Measurements from ENCODE around the gene FANCF. TPM values are rescaled to one million over a fixed set of nuclear protein-coding genes. Genes with fewer than 3 reads are reported as not detected.
"Not testable (repeated sequence)": the region's sequence is repeated elsewhere in the genome, so short reads cannot be mapped to it uniquely, and the experiment has no call there.

Gene FANCF
- total RNA-seq, 1 donor from 2014 or later: 7.0 TPM

- H3K4me3 Mint-ChIP-seq (ENCODE audit: unreplicated experiment): no peak overlapping the region
- H3K9me3 Mint-ChIP-seq (ENCODE audit: low read depth): no peaks in the 10 kb centered on the region
- no peaks in the 10 kb centered on the region for H3K36me3 Mint-ChIP-seq (ENCODE audit: low read depth)
- no peak for DNase-seq (ENCODE audit: low spot score)
- H3K27me3 Mint-ChIP-seq (ENCODE audit: low read depth): peaks cover 11% of the 10 kb centered on the region
- no peak overlapping the region for H3K27ac Mint-ChIP-seq (ENCODE audit: unreplicated experiment)
- H3K4me1 Mint-ChIP-seq (ENCODE audit: low read depth): no peaks in the 10 kb centered on the region
- no peak for TF ChIP-seq CTCF (IDR thresholded peaks at IDR 0.05)
These were observed 31.6 kb upstream of the FANCF start for GRCh38 chr11:22657101-22657694.

GRCh38 chr11:22656130-22656529, 30.5 kb upstream of the FANCF start:
- Mint-ChIP-seq H3K9me3 (ENCODE audit: low read depth) (peaks cover 4% of the 10 kb centered on the region), H3K4me3 (ENCODE audit: unreplicated experiment) (no peak overlapping the region), H3K27ac (ENCODE audit: unreplicated experiment) (no peak overlapping the region), H3K4me1 (ENCODE audit: low read depth) (no peaks in the 10 kb centered on the region), H3K36me3 (ENCODE audit: low read depth) (no peaks in the 10 kb centered on the region), H3K27me3 (ENCODE audit: low read depth) (peaks cover 11% of the 10 kb centered on the region)
- no peak for DNase-seq (ENCODE audit: low spot score)
- TF ChIP-seq CTCF (IDR thresholded peaks at IDR 0.05): no peak

GRCh38 chr11:22652346-22652745, 26.7 kb upstream of the FANCF start:
- not testable (repeated sequence) for H3K27ac Mint-ChIP-seq (ENCODE audit: unreplicated experiment); DNase-seq (ENCODE audit: low spot score); H3K4me1 Mint-ChIP-seq (ENCODE audit: low read depth); H3K36me3 Mint-ChIP-seq (ENCODE audit: low read depth); H3K4me3 Mint-ChIP-seq (ENCODE audit: unreplicated experiment); H3K9me3 Mint-ChIP-seq (ENCODE audit: low read depth); H3K27me3 Mint-ChIP-seq (ENCODE audit: low read depth)

- no peaks in the 10 kb centered on the region for H3K9me3 Mint-ChIP-seq (ENCODE audit: low read depth)
- no peaks in the 10 kb centered on the region for H3K27me3 Mint-ChIP-seq (ENCODE audit: low read depth)
- DNase-seq (ENCODE audit: low spot score): no peak
- H3K4me1 Mint-ChIP-seq (ENCODE audit: low read depth): no peaks in the 10 kb centered on the region
- no peak overlapping the region for H3K27ac Mint-ChIP-seq (ENCODE audit: unreplicated experiment)
- H3K36me3 Mint-ChIP-seq (ENCODE audit: low read depth): no peaks in the 10 kb centered on the region
- TF ChIP-seq CTCF (IDR thresholded peaks at IDR 0.05): no peak
- no peak overlapping the region for H3K4me3 Mint-ChIP-seq (ENCODE audit: unreplicated experiment)
These were observed 15.9 kb upstream of the FANCF start for GRCh38 chr11:22641559-22641958.

GRCh38 chr11:22640862-22641261, 15.2 kb upstream of the FANCF start:
- Mint-ChIP-seq H3K27me3 (ENCODE audit: low read depth) (no peaks in the 10 kb centered on the region), H3K9me3 (ENCODE audit: low read depth) (no peaks in the 10 kb centered on the region), H3K4me3 (ENCODE audit: unreplicated experiment) (no peak overlapping the region), H3K27ac (ENCODE audit: unreplicated experiment) (no peak overlapping the region), H3K36me3 (ENCODE audit: low read depth) (no peaks in the 10 kb centered on the region), H3K4me1 (ENCODE audit: low read depth) (no peaks in the 10 kb centered on the region)
- TF ChIP-seq CTCF (IDR thresholded peaks at IDR 0.05): no peak
- no peak for DNase-seq (ENCODE audit: low spot score)

GRCh38 chr11:22635689-22636088, 10.1 kb upstream of the FANCF start:
- H3K27me3 Mint-ChIP-seq (ENCODE audit: low read depth): no peaks in the 10 kb centered on the region
- no peak for DNase-seq (ENCODE audit: low spot score)
- H3K4me1 Mint-ChIP-seq (ENCODE audit: low read depth): peaks cover 3% of the 10 kb centered on the region
- H3K9me3 Mint-ChIP-seq (ENCODE audit: low read depth): no peaks in the 10 kb centered on the region
- H3K4me3 Mint-ChIP-seq (ENCODE audit: unreplicated experiment): no peak overlapping the region
- no peak for TF ChIP-seq CTCF (IDR thresholded peaks at IDR 0.05)
- no peak overlapping the region for H3K27ac Mint-ChIP-seq (ENCODE audit: unreplicated experiment)
- H3K36me3 Mint-ChIP-seq (ENCODE audit: low read depth): no peaks in the 10 kb centered on the region
